ENCODE measurements around the gene IGF2BP2.

DNA sequence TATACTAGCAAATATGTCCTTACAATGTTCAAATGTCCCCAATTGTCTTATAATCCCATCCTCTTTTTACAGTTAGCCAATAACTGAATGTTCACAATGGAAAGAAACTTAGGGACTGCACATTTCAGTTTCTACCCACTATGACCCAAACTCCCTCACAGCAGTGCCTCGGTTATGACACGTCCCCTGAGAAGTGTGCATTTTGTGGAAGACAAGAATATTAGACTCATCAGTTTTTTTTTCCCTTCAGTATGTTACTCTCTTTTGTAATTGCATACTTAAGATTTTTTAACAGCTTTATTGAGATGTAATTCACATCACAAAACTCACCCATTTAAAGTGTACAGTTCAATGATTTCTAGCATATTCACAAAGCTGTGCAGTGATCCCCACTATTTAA lies 64.8 kb downstream of the IGF2BP2 start:
- TF ChIP-seq, protein P1, sequence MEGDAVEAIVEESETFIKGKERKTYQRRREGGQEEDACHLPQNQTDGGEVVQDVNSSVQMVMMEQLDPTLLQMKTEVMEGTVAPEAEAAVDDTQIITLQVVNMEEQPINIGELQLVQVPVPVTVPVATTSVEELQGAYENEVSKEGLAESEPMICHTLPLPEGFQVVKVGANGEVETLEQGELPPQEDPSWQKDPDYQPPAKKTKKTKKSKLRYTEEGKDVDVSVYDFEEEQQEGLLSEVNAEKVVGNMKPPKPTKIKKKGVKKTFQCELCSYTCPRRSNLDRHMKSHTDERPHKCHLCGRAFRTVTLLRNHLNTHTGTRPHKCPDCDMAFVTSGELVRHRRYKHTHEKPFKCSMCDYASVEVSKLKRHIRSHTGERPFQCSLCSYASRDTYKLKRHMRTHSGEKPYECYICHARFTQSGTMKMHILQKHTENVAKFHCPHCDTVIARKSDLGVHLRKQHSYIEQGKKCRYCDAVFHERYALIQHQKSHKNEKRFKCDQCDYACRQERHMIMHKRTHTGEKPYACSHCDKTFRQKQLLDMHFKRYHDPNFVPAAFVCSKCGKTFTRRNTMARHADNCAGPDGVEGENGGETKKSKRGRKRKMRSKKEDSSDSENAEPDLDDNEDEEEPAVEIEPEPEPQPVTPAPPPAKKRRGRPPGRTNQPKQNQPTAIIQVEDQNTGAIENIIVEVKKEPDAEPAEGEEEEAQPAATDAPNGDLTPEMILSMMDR (IDR thresholded peaks at IDR 0.05) = no peak
- no peak for TF ChIP-seq POLR2A (IDR thresholded peaks at IDR 0.05)
